ENCODE data around the gene MLPH. TPM values are rescaled to one million over a fixed set of nuclear protein-coding genes. Genes with fewer than 3 reads are reported as not detected.

MLPH gene
- total RNA-seq, 1 experiment from 2014 or later, result 237 TPM

DNA sequence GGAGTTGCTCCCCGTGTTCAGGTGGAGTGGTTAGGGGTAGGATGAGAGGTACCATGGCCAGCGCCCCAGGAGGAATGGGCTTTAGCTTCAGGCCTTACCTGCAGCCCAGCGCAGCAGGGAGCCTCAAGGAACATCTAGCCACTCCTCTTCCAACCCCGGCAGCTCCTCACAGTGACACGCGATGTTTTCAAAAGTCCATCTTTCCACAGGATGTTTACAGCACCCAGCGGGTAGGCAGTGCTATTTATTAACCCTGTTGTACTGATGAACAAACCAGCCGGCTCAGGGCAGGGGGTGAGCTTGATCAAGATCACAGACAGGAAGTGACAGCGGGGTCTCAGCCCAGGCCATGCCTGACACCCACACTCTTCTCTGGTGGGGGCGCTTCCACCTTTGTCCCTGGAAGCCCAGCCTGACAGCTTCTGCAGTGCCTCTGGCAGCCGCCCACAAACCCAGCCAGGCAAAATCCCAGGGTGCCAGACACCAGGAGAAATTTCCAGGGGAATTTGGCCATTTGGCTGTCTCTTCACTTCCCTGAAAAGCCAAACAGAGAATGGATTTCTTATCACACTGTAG lies 60.9 kb downstream of the MLPH start:
- no peak overlapping the region for H3K4me2 ChIP-seq
- no peak overlapping the region for H3K4me3 ChIP-seq
- H4K20me1 ChIP-seq (ENCODE audit: insufficient read depth), result no peaks in the 10 kb centered on the region
- no peaks in the 10 kb centered on the region for H3K4me1 ChIP-seq (replicated peaks; ENCODE audit: insufficient read depth)
- CTCF ChIA-PET, result interaction anchor here (0.6 kb wide), 1 partner anchor 44 kb away, joined by 3 read pairs; no protein-coding TSS in a partner anchor
- no peak for TF ChIP-seq EZH2 (IDR thresholded peaks at IDR 0.05; ENCODE audit: low read depth)
- TF ChIP-seq, protein P1, sequence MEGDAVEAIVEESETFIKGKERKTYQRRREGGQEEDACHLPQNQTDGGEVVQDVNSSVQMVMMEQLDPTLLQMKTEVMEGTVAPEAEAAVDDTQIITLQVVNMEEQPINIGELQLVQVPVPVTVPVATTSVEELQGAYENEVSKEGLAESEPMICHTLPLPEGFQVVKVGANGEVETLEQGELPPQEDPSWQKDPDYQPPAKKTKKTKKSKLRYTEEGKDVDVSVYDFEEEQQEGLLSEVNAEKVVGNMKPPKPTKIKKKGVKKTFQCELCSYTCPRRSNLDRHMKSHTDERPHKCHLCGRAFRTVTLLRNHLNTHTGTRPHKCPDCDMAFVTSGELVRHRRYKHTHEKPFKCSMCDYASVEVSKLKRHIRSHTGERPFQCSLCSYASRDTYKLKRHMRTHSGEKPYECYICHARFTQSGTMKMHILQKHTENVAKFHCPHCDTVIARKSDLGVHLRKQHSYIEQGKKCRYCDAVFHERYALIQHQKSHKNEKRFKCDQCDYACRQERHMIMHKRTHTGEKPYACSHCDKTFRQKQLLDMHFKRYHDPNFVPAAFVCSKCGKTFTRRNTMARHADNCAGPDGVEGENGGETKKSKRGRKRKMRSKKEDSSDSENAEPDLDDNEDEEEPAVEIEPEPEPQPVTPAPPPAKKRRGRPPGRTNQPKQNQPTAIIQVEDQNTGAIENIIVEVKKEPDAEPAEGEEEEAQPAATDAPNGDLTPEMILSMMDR (conservative IDR thresholded peaks at IDR 0.05), result no peak
- peaks cover 54% of the 10 kb centered on the region for H3F3A ChIP-seq (ENCODE audit: insufficient read depth, low read depth)
- no peaks in the 10 kb centered on the region for H3K9me2 ChIP-seq (ENCODE audit: insufficient read depth)
- no peaks in the 10 kb centered on the region for H3K79me2 ChIP-seq (ENCODE audit: low read depth)
- POLR2A ChIA-PET (ENCODE audit: unreplicated experiment), result no interaction called here
- no peaks in the 10 kb centered on the region for H3K27me3 ChIP-seq (ENCODE audit: insufficient read depth, low read depth)
- H2AFZ ChIP-seq, result no peak overlapping the region
- intact Hi-C loops (cut with micrococcal nuclease; ENCODE audit: unreplicated experiment), result no loop called here
- H3K9me3 ChIP-seq (ENCODE audit: insufficient read depth, low read depth), result no peaks in the 10 kb centered on the region
- DNase-seq, result no peak
- BruUV-seq (replicated peaks), result no TSS peak
- H3K36me3 ChIP-seq (ENCODE audit: low read depth), result peaks cover 41% of the 10 kb centered on the region
- H3K27ac ChIP-seq, result no peak overlapping the region

DNA sequence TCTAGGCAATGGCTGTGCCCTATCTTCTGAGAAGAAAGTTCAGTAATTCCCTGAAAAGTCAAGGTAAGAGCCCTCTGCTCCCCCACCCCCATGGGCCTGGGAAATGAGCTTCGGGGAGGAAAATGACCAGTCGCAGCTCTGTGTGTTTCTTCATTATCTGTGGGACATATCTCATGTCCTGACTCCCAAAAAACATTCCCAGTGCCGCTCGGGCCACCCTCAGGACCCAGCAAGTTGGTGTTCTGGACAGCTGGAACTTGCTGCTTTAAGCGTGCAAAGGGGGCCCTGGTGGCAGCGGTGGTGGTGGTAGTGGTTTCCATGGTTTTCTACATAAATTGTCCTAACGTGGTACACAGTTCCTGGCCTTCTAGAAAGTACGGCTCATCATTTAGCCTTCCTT lies 62.2 kb downstream of the MLPH start:
- intact Hi-C loops (cut with micrococcal nuclease; ENCODE audit: unreplicated experiment), result no loop called here
- no peaks in the 10 kb centered on the region for H3K27me3 ChIP-seq (ENCODE audit: insufficient read depth, low read depth)
- no peak overlapping the region for H3K4me2 ChIP-seq
- no peak overlapping the region for H2AFZ ChIP-seq
- H3K36me3 ChIP-seq (ENCODE audit: low read depth), result peaks cover 54% of the 10 kb centered on the region
- ChIA-PET CTCF (no interaction called here), POLR2A (ENCODE audit: unreplicated experiment) (no interaction called here)
- H3K27ac ChIP-seq, result no peak overlapping the region
- H4K20me1 ChIP-seq (ENCODE audit: insufficient read depth), result no peaks in the 10 kb centered on the region
- H3K4me1 ChIP-seq (replicated peaks; ENCODE audit: insufficient read depth), result no peaks in the 10 kb centered on the region
- no peak for TF ChIP-seq EZH2 (IDR thresholded peaks at IDR 0.05; ENCODE audit: low read depth)
- TF ChIP-seq, protein P1 (conservative IDR thresholded peaks at IDR 0.05), result no peak
- no peaks in the 10 kb centered on the region for H3K9me2 ChIP-seq (ENCODE audit: insufficient read depth)
- no peak for DNase-seq
- 0 out of 2 replicates have a peak, but pooled peaks cover 5% of the 10 kb centered on the region for H3K9me3 ChIP-seq (ENCODE audit: insufficient read depth, low read depth)
- H3K4me3 ChIP-seq, result no peak overlapping the region
- no peaks in the 10 kb centered on the region for H3K79me2 ChIP-seq (ENCODE audit: low read depth)
- peaks cover 58% of the 10 kb centered on the region for H3F3A ChIP-seq (ENCODE audit: insufficient read depth, low read depth)
- BruUV-seq (replicated peaks), result no TSS peak

DNA sequence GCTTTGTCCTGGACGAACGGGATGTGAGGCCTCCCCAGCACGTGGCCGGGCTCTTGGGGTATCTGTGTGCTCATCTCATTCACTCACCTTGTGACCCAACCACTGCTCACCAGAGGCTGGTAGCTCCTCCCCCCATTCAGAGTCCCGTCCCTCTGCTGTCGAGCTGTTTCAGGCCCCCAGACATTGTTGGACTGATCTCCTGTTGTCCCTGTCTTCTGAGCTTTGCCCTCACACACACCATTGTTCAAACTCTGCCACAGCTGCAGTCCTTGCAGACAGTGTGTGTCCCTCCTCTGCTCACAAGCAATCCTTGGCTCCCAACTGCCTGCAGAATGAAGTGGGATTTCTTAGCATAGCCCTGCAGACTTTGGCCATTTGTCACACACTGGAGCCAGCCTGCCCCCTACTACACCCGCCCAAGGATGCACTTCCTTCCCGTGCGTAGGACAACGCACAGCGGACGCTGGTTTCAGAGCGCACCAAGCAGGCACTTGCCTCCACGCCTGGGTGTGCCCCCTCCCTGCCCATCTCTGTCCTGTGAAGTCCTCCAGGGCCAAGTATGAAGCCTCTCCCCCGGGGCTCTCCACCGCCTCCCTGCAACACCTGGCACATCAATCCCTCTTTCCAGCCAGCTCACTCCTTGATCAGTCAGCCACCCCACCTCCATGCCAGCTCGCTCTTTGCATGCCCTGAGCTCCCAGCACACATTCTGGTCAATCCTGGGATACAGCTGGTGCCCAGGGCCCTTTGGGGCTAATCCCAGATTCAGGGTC lies 62.8 kb downstream of the MLPH start:
- TF ChIP-seq, protein P1 (conservative IDR thresholded peaks at IDR 0.05), result no peak
- TF ChIP-seq EZH2 (IDR thresholded peaks at IDR 0.05; ENCODE audit: low read depth), result no peak
- intact Hi-C loops (cut with micrococcal nuclease; ENCODE audit: unreplicated experiment), result no loop called here
- BruUV-seq (replicated peaks), result no TSS peak
- Histone ChIP-seq H3K9me3 (ENCODE audit: insufficient read depth, low read depth) (peaks cover 8% of the 10 kb centered on the region; the same call in 1 of the 2 replicates), H3K27me3 (ENCODE audit: insufficient read depth, low read depth) (no peaks in the 10 kb centered on the region), H3K9me2 (ENCODE audit: insufficient read depth) (no peaks in the 10 kb centered on the region), H3K4me1 (replicated peaks; ENCODE audit: insufficient read depth) (no peaks in the 10 kb centered on the region), H3K36me3 (ENCODE audit: low read depth) (peaks cover 60% of the 10 kb centered on the region), H3F3A (ENCODE audit: insufficient read depth, low read depth) (peaks cover 64% of the 10 kb centered on the region), H4K20me1 (ENCODE audit: insufficient read depth) (no peaks in the 10 kb centered on the region), H2AFZ (no peak overlapping the region), H3K4me3 (no peak overlapping the region), H3K79me2 (ENCODE audit: low read depth) (no peaks in the 10 kb centered on the region), H3K27ac (no peak overlapping the region), H3K4me2 (no peak overlapping the region)
- ChIA-PET CTCF (no interaction called here), POLR2A (ENCODE audit: unreplicated experiment) (interaction anchor here (0.7 kb wide), 1 partner anchor 1171 kb away, joined by 3 read pairs; no protein-coding TSS in a partner anchor)
- DNase-seq, result no peak

All from PC-9 (cell line).